ENCODE measurements around the gene ADD3. TPM values are rescaled to one million over a fixed set of nuclear protein-coding genes. Genes with fewer than 3 reads are reported as not detected.
A peak's percentile ranks its signal among the peaks of the same experiment; 100 is the strongest.

Gene ADD3
- total RNA-seq, 1 donor from 2014 or later: 95.3 TPM

GRCh38 chr10:110051487-110051886, 43.7 kb downstream of the ADD3 start:
- Mint-ChIP-seq H3K4me3 (no peak overlapping the region), H3K36me3 (ENCODE audit: low read depth) (peaks cover 22% of the 10 kb centered on the region), H3K9me3 (peaks cover 12% of the 10 kb centered on the region), H3K27ac (no peak overlapping the region), H3K27me3 (no peaks in the 10 kb centered on the region), H3K4me1 (peaks cover 49% of the 10 kb centered on the region)
- ChIA-PET CTCF (no interaction called here), POLR2A (interaction anchor here (0.7 kb wide), 1 partner anchor 41 kb away, joined by 3 read pairs; no protein-coding TSS in a partner anchor)
- ATAC-seq (ENCODE audit: low read depth): no peak
- TF ChIP-seq CTCF (IDR thresholded peaks at IDR 0.05): no peak
- intact Hi-C loops (cut with micrococcal nuclease): no loop called here
- DNase-seq: no peak

GRCh38 chr10:110052916-110053315, 45.1 kb downstream of the ADD3 start:
- POLR2A ChIA-PET: no interaction called here
- no peak for ATAC-seq (ENCODE audit: low read depth)

GRCh38 chr10:110056822-110057221, 49.0 kb downstream of the ADD3 start:
- H3K27ac Mint-ChIP-seq: peak overlapping the region; percentile 90
- H3K4me3 Mint-ChIP-seq: no peak overlapping the region
- intact Hi-C loops (cut with micrococcal nuclease): no loop called here
- ChIA-PET POLR2A (interaction anchor here (2.2 to 2.6 kb wide), 2 partner anchors 12 to 49 kb away, joined by 12 to 20 read pairs; partner anchors contain the start of gene ADD3), CTCF (no interaction called here)
- H3K36me3 Mint-ChIP-seq (ENCODE audit: low read depth): no peaks in the 10 kb centered on the region
- H3K4me1 Mint-ChIP-seq: peaks cover 80% of the 10 kb centered on the region
- no peaks in the 10 kb centered on the region for H3K9me3 Mint-ChIP-seq
- TF ChIP-seq CTCF (IDR thresholded peaks at IDR 0.05): no peak
- no peaks in the 10 kb centered on the region for H3K27me3 Mint-ChIP-seq
- ATAC-seq (ENCODE audit: low read depth) (no peak), DNase-seq (no peak)

More at GRCh38 chr10:110052916-110053315, 45.1 kb downstream of the ADD3 start:
- no peak for DNase-seq
- no peaks in the 10 kb centered on the region for H3K27me3 Mint-ChIP-seq
- peaks cover 10% of the 10 kb centered on the region for H3K9me3 Mint-ChIP-seq
- H3K36me3 Mint-ChIP-seq (ENCODE audit: low read depth): peaks cover 19% of the 10 kb centered on the region
- peaks cover 60% of the 10 kb centered on the region for H3K4me1 Mint-ChIP-seq
- intact Hi-C loops (cut with micrococcal nuclease): no loop called here
- H3K27ac Mint-ChIP-seq: peak overlapping the region; percentile 18
- CTCF ChIA-PET: no interaction called here
- H3K4me3 Mint-ChIP-seq: no peak overlapping the region
- TF ChIP-seq CTCF (IDR thresholded peaks at IDR 0.05): no peak

- H3K9me3 Mint-ChIP-seq: no peaks in the 10 kb centered on the region
- DNase-seq (no peak), ATAC-seq (ENCODE audit: low read depth) (no peak)
- H3K27me3 Mint-ChIP-seq: no peaks in the 10 kb centered on the region
- CTCF ChIA-PET: interaction anchor here (1.3 kb wide), 1 partner anchor 19 kb away, joined by 3 read pairs; no protein-coding TSS in a partner anchor
- H3K36me3 Mint-ChIP-seq (ENCODE audit: low read depth): no peaks in the 10 kb centered on the region
- POLR2A ChIA-PET: interaction anchor here (0.7 to 2.6 kb wide), 8 partner anchors 11 to 1352 kb away, joined by 3 to 20 read pairs (median 7); partner anchors contain the start of gene ADD3
- intact Hi-C loops (cut with micrococcal nuclease): no loop called here
- H3K27ac Mint-ChIP-seq: peak overlapping the region; percentile 90
- no peak for TF ChIP-seq CTCF (IDR thresholded peaks at IDR 0.05)
- H3K4me3 Mint-ChIP-seq: peak overlapping the region; percentile 49
- H3K4me1 Mint-ChIP-seq: peaks cover 78% of the 10 kb centered on the region
Observed at GRCh38 chr10:110057456-110057855, 49.7 kb downstream of the ADD3 start.

GRCh38 chr10:110058212-110058611, 50.4 kb downstream of the ADD3 start:
- intact Hi-C loops (cut with micrococcal nuclease): no loop called here
- Mint-ChIP-seq H3K4me3 (peak overlapping the region; percentile 73), H3K4me1 (peaks cover 71% of the 10 kb centered on the region), H3K9me3 (no peaks in the 10 kb centered on the region), H3K27ac (peak overlapping the region; percentile 90), H3K27me3 (no peaks in the 10 kb centered on the region), H3K36me3 (ENCODE audit: low read depth) (no peaks in the 10 kb centered on the region)
- DNase-seq: no peak
- ChIA-PET CTCF (interaction anchor here (1.3 kb wide), 1 partner anchor 18 kb away, joined by 3 read pairs; no protein-coding TSS in a partner anchor), POLR2A (interaction anchor here (0.7 to 2.6 kb wide), 10 partner anchors 10 to 1353 kb away, joined by 3 to 20 read pairs (median 7); partner anchors contain the start of gene ADD3)
- TF ChIP-seq CTCF (IDR thresholded peaks at IDR 0.05): no peak
- peak; percentile 56 for ATAC-seq (ENCODE audit: low read depth)

Measured in activated B cell treated with CpG ODN at 0.5 μM for 24 hours (primary cell).